Stimulated activated CD8-positive, alpha-beta memory T cell treated with anti-CD3 and anti-CD28 coated beads, Interleukin-15, amount 100 ng/mL, for 4 hours (primary cell): ENCODE data around the gene PPP3CB.

Experiments
- DNase-seq, 2 donors: peaks; one replicate each; pipeline ENCODE4 v3.0.0-alpha.2; 2020; ENCODE audit warnings: low read depth in 2 of 2

Gene PPP3CB

DNA sequence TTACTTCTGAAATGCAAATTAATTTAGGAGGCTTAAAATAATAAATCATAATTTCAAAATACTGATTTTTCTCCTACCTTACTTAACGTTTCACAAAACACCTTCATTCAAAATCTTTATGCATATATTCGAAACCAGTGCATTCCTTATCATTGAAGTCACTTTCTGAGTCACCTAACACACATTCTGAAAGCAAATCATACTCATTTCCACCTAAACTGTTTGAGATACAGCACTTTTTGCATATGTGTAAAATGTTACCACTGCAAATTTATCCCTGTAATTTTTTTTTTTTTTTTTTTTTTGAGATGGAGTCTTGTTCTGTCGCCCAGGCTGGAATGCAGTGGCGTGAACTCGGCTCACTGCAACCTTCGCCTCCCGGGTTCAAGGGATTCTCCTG is 15.7 kb downstream of the PPP3CB start:
- no peak for DNase-seq

- no peak for DNase-seq
These were observed 17.2 kb downstream of the PPP3CB start for GRCh38 chr10:73478636-73479035.

GRCh38 chr10:73471226-73471625 is 24.6 kb downstream of the PPP3CB start:
- no peak for DNase-seq

- DNase-seq: no peak
These were observed 26.2 kb downstream of the PPP3CB start for GRCh38 chr10:73469579-73469978.

DNA sequence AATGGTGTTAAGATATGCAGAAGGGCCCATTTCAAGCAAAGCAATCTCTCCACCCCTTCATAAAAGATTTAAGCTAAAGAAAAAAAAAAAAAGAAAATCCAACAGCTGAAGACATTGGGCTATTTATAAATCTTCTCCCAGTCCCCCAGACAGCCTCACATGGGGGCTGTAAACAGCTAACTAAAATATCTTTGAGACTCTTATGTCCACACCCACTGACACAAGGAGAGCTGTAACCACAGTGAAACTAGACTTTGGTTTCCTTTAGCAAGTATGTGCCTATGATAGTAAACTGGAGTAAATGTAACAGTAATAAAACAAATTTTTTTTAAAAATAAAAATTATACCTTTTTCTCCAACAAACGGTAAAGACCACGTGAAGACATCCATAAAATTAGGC is 28.6 kb downstream of the PPP3CB start:
- DNase-seq: no peak

DNA sequence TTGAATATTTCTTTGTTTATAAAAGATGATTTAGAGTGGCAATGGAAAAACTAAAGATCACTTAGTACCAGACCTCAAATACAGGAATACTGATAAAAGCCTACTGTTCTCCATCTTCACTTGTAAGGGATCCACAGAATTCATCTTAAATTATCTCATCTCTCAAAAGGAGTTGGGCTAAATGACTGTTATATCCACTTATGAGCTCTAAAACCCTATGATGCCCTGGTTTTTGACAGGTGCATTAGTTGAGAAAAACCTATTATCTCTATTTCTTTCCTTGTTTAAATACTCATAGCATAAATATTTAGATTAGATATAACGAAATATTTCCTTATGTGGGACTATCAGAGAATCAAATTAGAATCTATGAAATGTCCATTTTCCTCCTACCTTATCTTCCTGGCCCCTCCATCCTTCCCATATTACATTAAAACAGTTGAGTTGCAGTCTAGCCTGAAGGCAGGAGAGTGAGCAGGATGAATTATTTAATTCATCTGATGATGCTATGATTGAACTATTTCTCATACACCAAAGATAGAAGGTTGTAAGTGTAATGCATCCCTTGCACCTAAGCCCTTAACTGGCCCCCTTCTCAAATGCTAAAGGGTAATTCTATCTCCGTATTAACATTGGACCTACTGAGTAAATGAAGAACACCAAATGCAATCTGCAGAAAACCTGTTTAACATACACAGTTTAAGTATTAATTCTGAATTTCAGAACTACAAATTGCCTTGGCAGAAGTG is 29.7 kb downstream of the PPP3CB start:
- no peak for DNase-seq

DNA sequence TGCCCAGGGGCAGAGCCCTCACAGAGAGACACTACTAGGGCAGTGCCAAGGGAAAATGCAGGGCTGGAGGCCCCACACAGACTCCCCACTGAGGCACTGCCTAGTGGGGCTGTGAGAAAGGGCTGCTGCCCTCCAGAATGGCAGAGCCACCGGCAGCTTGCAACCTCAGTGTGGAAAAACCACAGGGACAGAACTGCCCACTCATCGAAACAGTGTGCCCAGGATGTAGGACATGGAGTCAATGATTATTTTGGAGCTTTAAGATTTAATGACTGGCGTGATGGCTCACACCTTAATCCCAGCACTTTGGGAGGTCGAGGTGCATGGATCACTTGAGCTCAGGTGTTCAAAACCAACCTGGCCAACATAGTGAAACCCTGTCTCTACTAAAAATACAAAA is 34.9 kb downstream of the PPP3CB start:
- no peak for DNase-seq

- no peak for DNase-seq
These were observed 36.0 kb downstream of the PPP3CB start for GRCh38 chr10:73459683-73460314.

DNA sequence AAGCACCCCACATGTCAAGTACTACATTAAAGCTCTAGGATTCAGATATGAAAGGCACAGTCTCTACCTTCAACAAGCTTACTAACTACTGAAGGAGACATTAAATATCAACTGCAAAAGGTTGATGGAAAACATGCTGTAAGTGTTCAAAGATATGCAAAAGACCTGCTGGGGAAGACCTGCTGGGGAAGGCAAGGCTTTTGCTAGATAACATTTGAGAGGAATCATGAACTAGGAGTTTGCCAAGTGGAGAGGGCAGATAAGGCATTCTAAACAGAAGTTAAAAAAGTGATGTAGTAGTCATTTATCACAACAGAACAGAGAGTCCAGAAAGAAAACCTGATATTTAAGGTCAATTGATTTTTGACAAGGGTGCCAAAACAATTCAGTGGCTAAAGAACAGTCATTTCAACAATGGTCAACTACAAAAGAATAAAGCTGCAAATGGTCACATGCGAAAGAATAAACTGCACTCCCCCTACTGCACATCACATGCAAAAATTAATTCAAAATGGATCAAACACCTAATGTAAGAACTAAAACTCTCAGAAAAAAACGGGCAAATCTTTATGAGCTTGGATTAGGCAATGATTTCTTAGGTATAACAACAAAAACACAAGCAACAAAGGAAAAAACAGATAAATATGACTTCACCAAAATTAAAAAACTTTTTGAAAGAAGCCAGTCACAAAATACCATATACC is 39.5 kb downstream of the PPP3CB start:
- no peak for DNase-seq

GRCh38 chr10:73449113-73449512 is 46.7 kb downstream of the PPP3CB start:
- no peak for DNase-seq

DNA sequence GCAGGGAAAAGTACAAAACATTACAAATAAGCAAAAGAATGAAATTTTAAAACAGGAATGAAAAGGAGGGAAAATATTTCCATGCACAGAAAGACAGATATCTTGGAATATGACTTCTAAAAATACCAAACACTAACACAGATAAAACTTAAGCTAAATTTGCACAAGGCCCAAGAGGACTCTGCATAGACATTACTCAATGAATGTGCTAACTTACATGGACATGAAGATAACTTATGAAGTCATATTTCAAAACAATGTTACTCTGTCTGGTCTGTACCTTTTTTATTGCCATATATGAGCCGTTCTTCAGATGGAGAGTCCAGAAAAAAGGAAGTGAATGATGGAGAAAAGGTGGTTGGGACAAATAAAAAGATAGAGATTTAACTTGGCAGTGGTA is 47.4 kb downstream of the PPP3CB start:
- DNase-seq: no peak

GRCh38 chr10:73446926-73447325 is 48.9 kb downstream of the PPP3CB start:
- no peak for DNase-seq

DNA sequence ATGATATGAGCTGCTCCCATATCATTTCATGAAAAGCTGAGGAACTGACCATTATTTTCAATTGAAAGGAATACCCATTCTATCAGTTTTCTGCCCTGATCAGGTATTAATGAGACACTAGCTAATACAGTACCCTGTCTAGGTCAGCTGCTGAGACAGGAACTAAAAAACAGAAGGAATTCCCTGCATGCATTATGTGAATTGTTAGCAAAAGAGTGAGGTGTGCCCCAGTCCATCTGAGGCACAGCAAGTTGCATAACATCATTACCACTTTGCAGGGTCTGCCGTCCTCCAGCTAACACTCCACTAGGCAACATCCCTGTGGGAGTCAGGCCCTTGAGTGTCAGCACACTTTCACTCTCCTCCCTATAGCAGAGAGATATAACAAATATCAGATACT is 51.4 kb downstream of the PPP3CB start:
- no peak for DNase-seq

GRCh38 chr10:73439605-73440312 is 56.1 kb downstream of the PPP3CB start:
- no peak for DNase-seq

DNA sequence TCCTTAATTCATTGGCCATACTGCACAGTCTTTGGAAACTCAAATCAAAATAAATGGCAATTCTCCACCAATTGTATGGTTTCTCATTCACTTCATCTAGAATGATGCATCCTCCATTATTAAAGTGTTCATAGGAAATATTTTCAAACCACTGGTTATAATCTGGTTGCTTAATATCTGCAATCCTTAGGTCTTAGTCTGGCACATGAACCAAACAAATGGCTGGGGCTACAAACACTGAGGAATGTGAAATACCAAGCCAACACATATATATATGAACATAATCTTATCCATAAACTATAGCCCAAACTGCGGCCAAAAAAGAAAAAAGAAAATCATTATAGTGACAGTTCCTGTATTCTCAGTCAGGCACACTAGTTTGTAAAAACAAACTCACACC is 56.8 kb downstream of the PPP3CB start:
- no peak for DNase-seq

DNA sequence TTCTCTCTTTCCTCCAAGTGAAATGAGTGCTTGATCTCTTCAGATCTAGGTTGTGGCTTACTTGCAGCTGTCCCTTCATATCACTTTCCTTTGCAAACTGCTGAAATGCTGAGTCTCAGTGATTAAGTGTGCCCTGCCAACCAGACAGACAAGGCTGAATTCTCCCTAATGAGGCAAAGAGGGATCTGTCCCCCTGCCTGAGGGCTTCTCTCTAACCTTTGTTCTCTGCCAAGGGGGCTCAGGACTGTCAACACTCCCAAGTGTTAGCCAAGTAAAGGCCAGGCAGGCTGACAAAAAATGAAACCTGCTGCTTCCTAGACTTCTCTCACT is 62.3 kb downstream of the PPP3CB start, which contains the start of gene MSS51:
MSS51 (minus strand) TSS at position 24 of the 330 bp plus-strand sequence. CDS start 5,277 bp downstream, outside the sequence.
- no peak for DNase-seq

DNA sequence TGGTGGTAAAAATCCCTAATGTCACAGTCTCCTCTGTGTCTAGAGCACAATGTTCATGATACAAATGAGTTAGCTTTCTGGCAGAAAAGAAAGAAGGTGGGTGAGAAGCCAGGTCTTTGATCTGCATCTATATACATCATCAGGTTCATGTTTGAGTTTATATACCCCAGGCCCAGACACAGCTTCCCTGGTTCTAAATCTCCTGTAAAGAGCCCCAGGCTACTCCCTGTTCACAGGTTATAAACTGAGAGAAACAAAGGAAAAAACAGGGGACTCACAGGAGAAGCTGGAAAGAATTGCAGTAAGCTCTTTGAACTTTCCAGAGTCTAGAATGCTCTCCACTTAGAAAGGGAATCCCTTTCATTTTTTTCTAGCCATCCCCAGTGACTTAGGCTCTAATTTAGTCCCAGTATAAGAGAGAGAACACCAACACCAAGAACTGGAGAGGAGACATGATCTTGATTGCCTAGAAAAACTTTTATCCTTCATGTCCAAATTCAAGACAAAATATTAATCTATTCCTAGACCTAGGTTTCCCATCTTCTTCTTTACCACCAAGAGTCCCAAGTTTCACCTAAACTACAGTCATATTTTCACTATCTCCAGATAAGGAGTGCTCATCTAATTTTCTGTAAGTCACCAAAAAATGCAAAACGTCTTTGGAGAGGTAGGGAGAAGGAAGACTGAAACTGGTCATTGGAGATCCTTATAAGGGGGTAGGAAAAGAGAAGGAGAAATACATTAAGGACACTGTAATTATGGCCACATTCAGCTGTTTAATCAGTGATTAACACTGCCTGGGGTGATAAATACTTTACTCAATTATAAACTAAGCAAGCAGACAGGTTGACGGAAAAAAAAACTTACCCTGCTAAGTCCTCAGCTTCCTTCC is 62.9 kb downstream of the PPP3CB start:
- DNase-seq: no peak

DNA sequence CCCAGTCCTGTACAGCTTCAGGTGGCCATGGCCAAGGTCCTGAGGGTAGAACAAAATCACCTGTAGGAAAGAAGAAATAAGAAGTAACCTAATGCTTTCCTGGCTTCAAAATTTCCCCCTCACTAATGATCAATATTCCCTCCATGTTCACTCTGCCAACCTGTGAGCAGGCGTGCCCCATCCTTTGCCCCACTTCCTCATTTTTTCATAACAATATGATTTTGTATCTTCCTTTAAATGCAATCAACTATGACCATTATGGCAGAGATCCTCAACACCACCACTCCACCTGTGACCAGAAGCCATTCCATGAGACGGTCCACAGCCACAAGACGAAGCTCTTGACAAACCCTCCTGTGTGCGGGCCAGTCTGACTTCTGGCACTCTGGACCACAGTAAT is 69.5 kb downstream of the PPP3CB start:
- no peak for DNase-seq

DNA sequence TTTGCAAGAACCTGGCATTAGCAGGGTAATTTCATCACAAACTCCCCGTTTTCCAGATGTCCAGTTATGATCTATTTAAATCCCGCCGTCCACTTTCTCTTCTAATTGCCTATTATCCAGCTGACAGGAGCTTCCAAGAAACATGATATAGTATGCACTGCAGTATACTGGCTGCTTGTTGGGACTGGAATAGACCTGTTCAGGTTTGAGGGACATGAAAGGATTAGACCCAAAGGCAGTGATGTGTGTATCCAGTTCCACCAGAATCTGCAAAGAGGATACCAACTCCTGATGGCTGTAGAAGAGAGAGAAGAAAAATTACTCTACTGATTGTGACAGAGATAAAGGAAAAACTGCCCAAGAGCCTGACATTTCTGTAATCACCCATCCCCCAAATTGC is 71.3 kb downstream of the PPP3CB start:
- DNase-seq: no peak

DNA sequence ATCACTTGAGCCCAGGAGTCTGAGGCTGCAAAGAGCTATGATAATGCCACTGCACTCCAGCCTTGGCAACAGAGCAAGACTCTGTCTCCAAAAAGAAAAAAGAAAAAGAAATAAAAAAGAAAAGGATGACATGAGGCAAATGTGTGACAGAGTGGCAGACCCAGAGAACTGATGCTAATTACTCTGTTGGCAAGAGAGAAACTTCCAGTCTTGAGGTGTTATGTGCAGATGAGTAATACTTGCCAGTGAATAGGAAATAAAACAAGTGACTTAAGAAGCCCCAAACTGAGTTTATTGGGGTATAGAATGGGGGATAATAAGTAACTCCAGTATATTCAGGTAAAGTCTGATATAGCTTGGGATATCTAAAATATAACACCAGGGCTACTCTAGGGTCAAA is 72.5 kb downstream of the PPP3CB start:
- no peak for DNase-seq

- DNase-seq: no peak
These were observed 79.3 kb downstream of the PPP3CB start for GRCh38 chr10:73416571-73416970.
